Neural crest cell (in vitro differentiated cells): ENCODE data around the gene DAP3. TPM values are rescaled to one million over a fixed set of nuclear protein-coding genes. Genes with fewer than 3 reads are reported as not detected.
A peak's percentile ranks its signal among the peaks of the same experiment; 100 is the strongest.

Source experiments
- DNase-seq: peaks from one replicate; pipeline ENCODE4 v3.0.0; 2021; ENCODE audit warnings: low read depth, mixed read lengths, low spot score
- H3K27ac Mint-ChIP-seq: one replicate; pipeline ENCODE4 v1.8.0; 2021; ENCODE audit warnings: mild to moderate bottlenecking, mixed read lengths; ENCODE audit not compliant: unreplicated experiment
- H3K27me3 Mint-ChIP-seq: 2 replicates; pipeline ENCODE4 v1.8.0; 2021; ENCODE audit warnings: low read depth, mild to moderate bottlenecking, mixed read lengths
- H3K36me3 Mint-ChIP-seq: 2 replicates; pipeline ENCODE4 v1.8.0; 2021; ENCODE audit warnings: low read depth, mild to moderate bottlenecking, mixed read lengths
- H3K4me1 Mint-ChIP-seq: 2 replicates; pipeline ENCODE4 v1.8.0; 2021; ENCODE audit warnings: mixed read lengths
- H3K4me3 Mint-ChIP-seq: one replicate; pipeline ENCODE4 v1.8.0; 2021; ENCODE audit warnings: mild to moderate bottlenecking, mixed read lengths
- H3K9me3 Mint-ChIP-seq: 2 replicates; pipeline ENCODE4 v1.8.0; 2021; ENCODE audit warnings: mixed read lengths
- CTCF ChIP-seq: fragments of 200-600 bp; sonication (generic); conservative IDR thresholded peaks from 2 replicates; pipeline ENCODE4 v1.5.0; 2021; ENCODE audit warnings: antibody characterized with exemption, mild to moderate bottlenecking
- total RNA-seq: library from RNA; stranded (reverse); gene quantifications from 2 replicates; pipeline ENCODE4 v1.2.1, GENCODE V29; 2021

Gene DAP3
- total RNA-seq, 1 donor from 2014 or later: 114 TPM

- Mint-ChIP-seq H3K9me3 (peaks cover 24% of the 10 kb centered on the region), H3K27ac (no peak overlapping the region), H3K4me1 (peaks cover 11% of the 10 kb centered on the region), H3K27me3 (no peaks in the 10 kb centered on the region), H3K4me3 (peak overlapping the region; percentile 21), H3K36me3 (peaks cover 12% of the 10 kb centered on the region)
- no peak for DNase-seq
- no peak for TF ChIP-seq CTCF
Measured at GRCh38 chr1:155646307-155646706, 42.6 kb upstream of the DAP3 start.

- Mint-ChIP-seq H3K36me3 (peaks cover 4% of the 10 kb centered on the region), H3K4me1 (peaks cover 11% of the 10 kb centered on the region), H3K27ac (peak overlapping the region; percentile 30), H3K4me3 (peak overlapping the region; percentile 44), H3K9me3 (peaks cover 7% of the 10 kb centered on the region), H3K27me3 (no peaks in the 10 kb centered on the region)
- TF ChIP-seq CTCF: peak; percentile 51
- DNase-seq: no peak
Measured at GRCh38 chr1:155648207-155649147, 40.4 kb upstream of the DAP3 start.

GRCh38 chr1:155649676-155650075, 39.2 kb upstream of the DAP3 start:
- Mint-ChIP-seq H3K9me3 (peaks cover 3% of the 10 kb centered on the region), H3K27me3 (no peaks in the 10 kb centered on the region), H3K4me3 (no peak overlapping the region), H3K36me3 (peaks cover 4% of the 10 kb centered on the region), H3K27ac (no peak overlapping the region), H3K4me1 (peaks cover 11% of the 10 kb centered on the region)
- no peak for DNase-seq
- no peak for TF ChIP-seq CTCF

GRCh38 chr1:155650231-155650757, 38.6 kb upstream of the DAP3 start:
- no peak overlapping the region for H3K27ac Mint-ChIP-seq
- no peak overlapping the region for H3K4me3 Mint-ChIP-seq
- peaks cover 11% of the 10 kb centered on the region for H3K4me1 Mint-ChIP-seq
- peaks cover 4% of the 10 kb centered on the region for H3K36me3 Mint-ChIP-seq
- no peaks in the 10 kb centered on the region for H3K27me3 Mint-ChIP-seq
- DNase-seq: no peak
- H3K9me3 Mint-ChIP-seq: peaks cover 3% of the 10 kb centered on the region
- TF ChIP-seq CTCF: no peak

GRCh38 chr1:155651861-155652661, 36.8 kb upstream of the DAP3 start:
- no peaks in the 10 kb centered on the region for H3K27me3 Mint-ChIP-seq
- H3K4me3 Mint-ChIP-seq: no peak overlapping the region
- no peak for DNase-seq
- H3K4me1 Mint-ChIP-seq: peaks cover 6% of the 10 kb centered on the region
- no peak for TF ChIP-seq CTCF
- no peak overlapping the region for H3K27ac Mint-ChIP-seq
- peaks cover 3% of the 10 kb centered on the region for H3K9me3 Mint-ChIP-seq
- H3K36me3 Mint-ChIP-seq: peaks cover 2% of the 10 kb centered on the region
